Upper lobe of left lung (tissue), 6 donors: ENCODE results near the gene TNS3. TPM values are rescaled to one million over a fixed set of nuclear protein-coding genes. Genes with fewer than 3 reads are reported as not detected.

ENCODE experiments used
- ATAC-seq, 2 donors: fragments of 200-7000 bp; cut with Tn5 transposase; one replicate each; pipeline ENCODE4 v1.9.1; 2022; ENCODE audit warnings: mild to moderate bottlenecking in 2 of 2, moderate library complexity in 2 of 2; ENCODE audit not compliant: low FRiP score in 2 of 2
- DNase-seq, 2 donors: peaks; one replicate each; pipeline ENCODE4 v3.0.0-alpha.2; 2019 to 2020
- H3K27ac ChIP-seq, 4 donors: fragments of 200-600 bp; sonication (generic); one replicate each; pipeline ENCODE4 v1.5.1; 2016 to 2019
- H3K27me3 ChIP-seq, 4 donors: fragments of 200-600 bp; sonication (generic); one replicate each; pipeline ENCODE4 v1.5.1; 2017 to 2019
- H3K36me3 ChIP-seq, 4 donors: fragments of 200-600 bp; sonication (generic); one replicate each; pipeline ENCODE4 v1.5.1; 2016 to 2019
- H3K4me1 ChIP-seq, 4 donors: fragments of 200-600 bp; sonication (generic); one replicate each; pipeline ENCODE4 v1.5.1; 2018 to 2019
- H3K4me3 ChIP-seq, 4 donors: fragments of 200-600 bp; sonication (generic); one replicate each; pipeline ENCODE4 v1.5.1; 2017 to 2019; ENCODE audit warnings: mild to moderate bottlenecking in 2 of 4, moderate library complexity in 1 of 4
- H3K9me3 ChIP-seq, 4 donors: fragments of 200-600 bp; sonication (generic); one replicate each; pipeline ENCODE4 v1.5.1; 2018 to 2019
- EP300 ChIP-seq, 4 donors: sonication (generic); formaldehyde crosslinking; IDR thresholded peaks; one replicate each; pipeline ENCODE4 v1.5.1; 2017; ENCODE audit warnings: antibody characterized with exemption in 4 of 4, control low read depth in 2 of 4
- POLR2A ChIP-seq, 4 donors: fragments of 450-650 bp; IDR thresholded peaks; one replicate each; pipeline ENCODE4 v1.5.1; 2016 to 2017; ENCODE audit warnings: antibody characterized with exemption in 4 of 4, mild to moderate bottlenecking in 2 of 4
- POLR2AphosphoS5 ChIP-seq, 2 donors: sonication (generic); formaldehyde crosslinking; IDR thresholded peaks; one replicate each; pipeline ENCODE4 v1.5.1; 2017; ENCODE audit warnings: antibody characterized with exemption in 2 of 2
- WGBS, 2 donors: methylation state at CpG; one replicate each; pipeline ENCODE4 v1.1.5; 2017 to 2018; 5-methylcytosine and 5-hydroxymethylcytosine counted together
- total RNA-seq, 6 donors: library from RNA; depleted of rRNA in 4 of 6; stranded (reverse); fragments of >200 nt in 4 of 6; gene quantifications; one replicate each; pipeline versions ENCODE4 v1.1.0 to v1.2.1, GENCODE V29; 2016 to 2021
- TF ChIP-seq, protein P1 (sequence below), 6 experiments: fragments of 450-650 bp in 4 of 6; fragments of 200-600 bp in 2 of 6; sonication (generic) in 2 of 6; IDR thresholded peaks; one replicate each; pipeline ENCODE4 v1.5.1; 2016 to 2019; ENCODE audit warnings: antibody characterized with exemption in 6 of 6
- donor health status: DM: no; HTN: no; CAD: no; lungs with moderate emphysema.
- donor health status: DM: no; HTN: yes; CAD: no; lungs with severe emphysema.

The TNS3 gene
- total RNA-seq, 6 donors from 2014 or later = 90.6 to 266 (median 143) TPM

DNA sequence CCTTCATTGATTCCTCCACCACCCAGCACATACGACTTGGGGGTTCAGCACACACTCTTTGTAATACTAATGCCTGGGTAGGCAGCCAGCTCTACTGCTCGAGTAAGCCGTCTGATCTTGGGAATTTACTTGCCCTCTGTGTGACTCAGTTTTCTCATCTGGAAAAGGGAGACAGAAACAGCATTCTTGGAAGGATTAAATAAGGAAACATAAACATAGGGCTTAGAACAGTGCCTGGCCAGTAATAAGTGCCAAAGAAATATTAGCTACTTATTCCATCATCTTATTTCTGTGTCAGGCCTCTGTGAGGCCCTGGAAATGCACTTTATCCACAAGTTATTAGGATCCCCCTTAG, 130.1 kb downstream of the TNS3 start:
- 62 to 86% methylated on average over 3 of the region's 3 CpGs for WGBS, 2 donors
- H3K4me1 ChIP-seq = peaks cover 14 to 42% (median 30%) of the 10 kb centered on the region in 4 donors
- no peak for TF ChIP-seq POLR2A (IDR thresholded peaks at IDR 0.05)
- TF ChIP-seq POLR2AphosphoS5 (IDR thresholded peaks at IDR 0.05) = no peak
- TF ChIP-seq, protein P1, sequence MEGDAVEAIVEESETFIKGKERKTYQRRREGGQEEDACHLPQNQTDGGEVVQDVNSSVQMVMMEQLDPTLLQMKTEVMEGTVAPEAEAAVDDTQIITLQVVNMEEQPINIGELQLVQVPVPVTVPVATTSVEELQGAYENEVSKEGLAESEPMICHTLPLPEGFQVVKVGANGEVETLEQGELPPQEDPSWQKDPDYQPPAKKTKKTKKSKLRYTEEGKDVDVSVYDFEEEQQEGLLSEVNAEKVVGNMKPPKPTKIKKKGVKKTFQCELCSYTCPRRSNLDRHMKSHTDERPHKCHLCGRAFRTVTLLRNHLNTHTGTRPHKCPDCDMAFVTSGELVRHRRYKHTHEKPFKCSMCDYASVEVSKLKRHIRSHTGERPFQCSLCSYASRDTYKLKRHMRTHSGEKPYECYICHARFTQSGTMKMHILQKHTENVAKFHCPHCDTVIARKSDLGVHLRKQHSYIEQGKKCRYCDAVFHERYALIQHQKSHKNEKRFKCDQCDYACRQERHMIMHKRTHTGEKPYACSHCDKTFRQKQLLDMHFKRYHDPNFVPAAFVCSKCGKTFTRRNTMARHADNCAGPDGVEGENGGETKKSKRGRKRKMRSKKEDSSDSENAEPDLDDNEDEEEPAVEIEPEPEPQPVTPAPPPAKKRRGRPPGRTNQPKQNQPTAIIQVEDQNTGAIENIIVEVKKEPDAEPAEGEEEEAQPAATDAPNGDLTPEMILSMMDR (IDR thresholded peaks at IDR 0.05) = no peak
- TF ChIP-seq EP300 (IDR thresholded peaks at IDR 0.05) = no peak
- DNase-seq (no peak), ATAC-seq (no peak)
- peak overlapping the region in 1 of 4 donors; percentile 18 for H3K4me3 ChIP-seq
- no peaks in the 10 kb centered on the region for H3K27me3 ChIP-seq
- no peaks in the 10 kb centered on the region for H3K9me3 ChIP-seq
- H3K27ac ChIP-seq = peak overlapping the region; percentile 81 to 95 (median 88)
- H3K36me3 ChIP-seq = no peaks in the 10 kb centered on the region

DNA sequence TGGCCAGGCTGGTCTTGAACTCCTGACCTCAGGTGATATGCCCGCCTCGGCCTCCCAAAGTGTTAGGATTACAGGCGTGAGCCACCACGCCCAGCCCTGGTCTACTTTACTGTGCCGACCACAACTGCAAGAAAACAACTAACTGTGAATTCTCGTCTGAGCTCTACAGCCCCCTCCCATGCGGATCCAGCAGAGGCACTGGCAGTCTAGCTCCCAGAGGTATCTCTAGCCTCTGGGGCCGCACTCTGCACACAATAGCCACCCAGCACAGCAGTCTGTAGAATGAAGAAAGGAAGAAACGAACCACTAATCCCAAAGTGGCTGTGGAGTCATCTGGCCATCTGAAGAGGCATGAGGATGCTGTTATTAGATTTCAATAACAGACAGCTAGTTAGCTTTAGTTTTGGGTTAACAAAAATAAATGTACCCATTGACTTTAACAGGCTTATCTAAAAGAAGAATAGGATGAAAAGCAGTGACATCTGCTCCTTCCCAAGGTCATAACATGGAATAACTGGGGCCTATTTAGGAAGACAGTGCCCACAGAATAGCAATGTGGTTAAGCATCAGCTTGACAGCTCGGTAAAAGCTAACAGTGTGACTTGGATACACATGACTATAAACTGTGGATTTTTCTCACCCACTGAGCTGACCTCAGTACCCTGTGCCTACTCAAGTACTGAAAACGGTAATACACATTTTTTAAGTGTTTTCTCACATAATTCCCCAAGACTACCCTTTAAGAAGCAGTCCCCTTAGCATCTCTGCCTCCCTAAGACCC, 131.9 kb downstream of the TNS3 start:
- DNase-seq (no peak), ATAC-seq (no peak)
- H3K27ac ChIP-seq = peak overlapping the region in 3 of 4 donors; percentile 87 to 95 (median 90)
- TF ChIP-seq EP300 (IDR thresholded peaks at IDR 0.05) = no peak
- peak in 1 of 2 donors; percentile 44 for TF ChIP-seq POLR2AphosphoS5 (IDR thresholded peaks at IDR 0.05)
- H3K9me3 ChIP-seq = no peaks in the 10 kb centered on the region
- H3K27me3 ChIP-seq = no peaks in the 10 kb centered on the region
- H3K4me1 ChIP-seq = peaks cover 15 to 59% (median 32%) of the 10 kb centered on the region in 4 donors
- 86 to 90% methylated on average over 11 of the region's 11 CpGs for WGBS, 2 donors
- H3K4me3 ChIP-seq = no peak overlapping the region
- H3K36me3 ChIP-seq = no peaks in the 10 kb centered on the region

DNA sequence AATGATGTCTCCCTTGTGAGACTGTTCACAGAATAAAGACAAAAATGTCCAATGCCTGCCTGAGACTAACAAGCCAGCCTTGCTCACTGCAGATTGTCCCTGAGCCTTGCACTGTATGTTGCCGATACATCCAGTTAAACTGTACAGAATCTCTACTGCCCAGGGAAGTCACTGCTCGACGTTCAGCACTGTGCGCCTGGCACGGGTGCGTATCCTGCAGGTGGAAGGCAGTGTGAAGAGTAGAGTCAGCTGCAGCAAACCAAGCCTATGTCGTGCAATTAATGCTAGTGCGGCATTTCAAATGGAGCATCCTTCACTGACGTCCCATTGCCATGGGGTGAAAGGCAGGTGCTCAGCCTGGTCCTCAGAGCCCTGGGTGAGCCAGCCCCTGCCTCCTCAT, 132.9 kb downstream of the TNS3 start:
- Histone ChIP-seq H3K4me3 (no peak overlapping the region), H3K27me3 (no peaks in the 10 kb centered on the region), H3K4me1 (peaks cover 15 to 53% (median 24%) of the 10 kb centered on the region in 4 donors), H3K36me3 (no peaks in the 10 kb centered on the region), H3K27ac (no peak overlapping the region), H3K9me3 (no peaks in the 10 kb centered on the region)
- no peak for ATAC-seq
- DNase-seq = no peak
- 95 to 96% methylated on average over 9 of the region's 9 CpGs for WGBS, 2 donors
- TF ChIP-seq POLR2A (IDR thresholded peaks at IDR 0.05) (no peak), POLR2AphosphoS5 (IDR thresholded peaks at IDR 0.05) (no peak), EP300 (IDR thresholded peaks at IDR 0.05) (no peak)
- TF ChIP-seq, protein P1 (IDR thresholded peaks at IDR 0.05) = no peak

DNA sequence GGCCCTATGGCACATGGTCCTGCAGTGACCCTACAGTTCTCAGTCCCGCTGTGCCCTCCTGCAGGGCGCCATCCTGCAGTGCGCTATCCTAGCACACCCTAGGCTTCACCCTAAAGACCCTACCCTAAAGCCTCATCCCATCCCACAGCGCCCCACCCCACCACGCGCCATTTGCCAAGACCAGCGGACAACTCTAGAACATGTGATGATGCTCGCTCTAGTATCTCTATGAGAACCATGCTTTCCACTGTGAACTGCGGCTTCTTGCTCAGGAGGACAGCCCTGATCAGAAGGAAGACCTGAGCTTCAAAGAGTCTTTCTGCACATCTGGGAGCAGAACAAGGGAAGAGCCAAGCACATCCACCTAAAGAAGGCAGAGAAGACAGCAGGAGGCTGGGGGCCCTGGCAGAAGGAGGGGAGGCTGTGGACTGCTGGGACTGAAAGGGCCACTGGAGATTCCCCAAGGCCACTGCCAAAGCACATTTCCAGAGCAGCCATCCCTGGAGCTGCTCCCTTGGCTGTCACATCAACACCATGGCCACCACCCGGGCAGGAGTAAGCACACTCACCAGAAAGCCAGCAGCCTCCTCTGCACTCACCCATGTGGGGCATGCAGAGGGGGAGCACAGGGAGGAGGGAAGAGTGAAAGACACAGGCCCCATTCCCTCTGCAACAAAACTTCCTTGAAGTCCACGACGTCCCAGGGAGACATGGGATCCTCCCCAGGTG, 134.1 kb downstream of the TNS3 start:
- ATAC-seq (no peak), DNase-seq (no peak)
- Histone ChIP-seq H3K4me1 (peaks cover 12 to 47% (median 16%) of the 10 kb centered on the region in 4 donors), H3K9me3 (no peaks in the 10 kb centered on the region), H3K4me3 (no peak overlapping the region), H3K36me3 (no peaks in the 10 kb centered on the region), H3K27ac (peak overlapping the region in 1 of 4 donors; percentile 29), H3K27me3 (no peaks in the 10 kb centered on the region)
- TF ChIP-seq EP300 (IDR thresholded peaks at IDR 0.05) (no peak), POLR2AphosphoS5 (IDR thresholded peaks at IDR 0.05) (no peak), POLR2A (IDR thresholded peaks at IDR 0.05) (no peak)
- TF ChIP-seq, protein P1 (IDR thresholded peaks at IDR 0.05) = no peak
- 89 to 97% methylated on average over 12 of the region's 12 CpGs for WGBS, 2 donors

DNA sequence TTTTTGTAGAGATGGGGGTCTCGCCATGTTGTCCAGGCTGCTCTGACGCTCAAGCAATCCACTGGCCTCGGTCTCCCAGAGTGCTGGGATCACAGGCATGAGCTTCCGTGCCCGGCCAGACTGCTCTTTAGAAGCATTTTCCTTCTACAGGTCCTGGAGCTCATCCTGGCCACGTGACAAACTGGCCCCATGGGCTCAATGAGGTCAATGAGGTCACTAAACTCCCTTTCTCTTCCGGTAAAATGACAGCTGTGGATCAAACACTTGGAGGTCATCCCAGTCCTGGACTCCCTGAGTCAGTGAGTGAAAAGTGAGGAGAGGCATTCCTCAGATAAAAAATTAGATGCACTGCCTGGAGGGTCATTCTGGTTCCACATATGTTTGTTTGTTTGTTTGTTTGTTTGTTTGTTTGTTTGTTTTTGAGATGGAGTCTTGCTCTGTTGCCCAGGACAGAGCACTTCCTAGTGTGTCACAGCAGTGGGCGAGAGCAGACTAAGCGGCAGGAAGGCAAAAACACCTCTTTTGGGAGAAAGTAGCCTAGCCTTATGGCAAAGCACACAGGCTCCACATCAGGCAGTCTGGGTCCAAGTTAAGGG, 134.9 kb downstream of the TNS3 start:
- WGBS, 2 donors = 73 to 78% methylated on average over 9 of the region's 9 CpGs
- Histone ChIP-seq H3K9me3 (no peaks in the 10 kb centered on the region), H3K4me3 (no peak overlapping the region), H3K36me3 (no peaks in the 10 kb centered on the region), H3K4me1 (peaks cover 10 to 43% (median 17%) of the 10 kb centered on the region in 4 donors), H3K27me3 (no peaks in the 10 kb centered on the region), H3K27ac (peak overlapping the region in 1 of 4 donors; percentile 29)
- TF ChIP-seq POLR2AphosphoS5 (IDR thresholded peaks at IDR 0.05) (no peak), EP300 (IDR thresholded peaks at IDR 0.05) (no peak), POLR2A (IDR thresholded peaks at IDR 0.05) (no peak)
- TF ChIP-seq, protein P1 (IDR thresholded peaks at IDR 0.05) = no peak
- no peak for ATAC-seq
- DNase-seq = no peak
